GM12878 (cell line): Measurements from ENCODE around the gene PREP. TPM values are rescaled to one million over a fixed set of nuclear protein-coding genes. Genes with fewer than 3 reads are reported as not detected.

Source experiments
- ATAC-seq: fragments of 200-7000 bp; cut with Tn5 transposase; 3 replicates; pipeline ENCODE4 v1.9.1; 2020; ENCODE audit warnings: mild to moderate bottlenecking, moderate library complexity
- BruUV-seq: library from RNA; stranded (reverse); fragments of 400-500 nt; replicated peaks from 2 replicates; lab custom pipeline; 2021; lab: Mats Ljungman, UMichigan
- CTCF ChIA-PET: fragments of 300-600 bp; sonication (Branson Sonifier 250); formaldehyde crosslinking; extraction: SDS; loops from one replicate; lab custom pipeline; 2021; ENCODE audit warnings: inconsistent platforms; lab: Yijun Ruan, JAX
- POLR2A ChIA-PET: fragments of 350-600 bp; formaldehyde crosslinking; extraction: SDS; loops from one replicate; lab custom pipeline; 2021; ENCODE audit warnings: inconsistent platforms; lab: Charles Lee
- RAD21 ChIA-PET: fragments of 300-600 bp; sonication (Branson Sonifier 250); formaldehyde crosslinking; loops from one replicate; lab custom pipeline; 2023; ENCODE audit warnings: antibody characterized with exemption; ENCODE audit not compliant: unreplicated experiment; lab: Charles Lee
- SMC1A ChIA-PET: fragments of 300-600 bp; sonication (Branson Sonifier 250); formaldehyde crosslinking; loops from one replicate; lab custom pipeline; 2023; ENCODE audit not compliant: unreplicated experiment, uncharacterized antibody; lab: Charles Lee
- DNase-seq: peaks from one replicate; pipeline ENCODE4 v3.0.0-alpha.2; 2011; ENCODE audit warnings: low read depth, low spot score
- FAIRE-seq: peaks from 3 replicates; lab custom pipeline; 2011; peaks lifted over from hg19 to GRCh38; lab: Jason Lieb, UNC
- H2AFZ ChIP-seq: 2 replicates; pipeline ENCODE4 v1.6.0; 2011; ENCODE audit warnings: low read depth, low read length, control low read depth; ENCODE audit not compliant: control insufficient read depth
- H3K27ac ChIP-seq: 2 replicates; pipeline ENCODE4 v1.5.1; 2011; ENCODE audit warnings: control low read depth; ENCODE audit not compliant: control insufficient read depth, insufficient read depth
- H3K27me3 ChIP-seq, 2 experiments: replicated peaks in 1 of 2; 2 replicates each; pipeline versions ENCODE4 v1.6.0 to v1.6.1; 2011; ENCODE audit warnings: low read length in 1 of 2; ENCODE audit not compliant: control insufficient read depth in 2 of 2, insufficient read depth in 2 of 2
- H3K36me3 ChIP-seq, 2 experiments: 2 replicates each; pipeline ENCODE4 v1.5.1; 2011; ENCODE audit warnings: low read length in 1 of 2; ENCODE audit not compliant: control insufficient read depth in 2 of 2, insufficient read depth in 2 of 2
- H3K4me1 ChIP-seq: 2 replicates; pipeline ENCODE4 v1.6.1; 2011; ENCODE audit warnings: mild to moderate bottlenecking, low read length, moderate library complexity, mixed read lengths; ENCODE audit not compliant: control insufficient read depth, insufficient read depth
- H3K4me2 ChIP-seq: 2 replicates; pipeline ENCODE4 v1.6.0; 2011; ENCODE audit warnings: control low read depth; ENCODE audit not compliant: control insufficient read depth, insufficient read depth
- H3K4me3 ChIP-seq: fragments of 200-600 bp; sonication (generic); 2 replicates; pipeline ENCODE4 v1.5.1; 2016
- H3K79me2 ChIP-seq: 2 replicates; pipeline ENCODE4 v1.6.0; 2011; ENCODE audit warnings: low read length; ENCODE audit not compliant: control insufficient read depth, insufficient read depth
- H3K9ac ChIP-seq: 2 replicates; pipeline ENCODE4 v1.8.0; 2011; ENCODE audit warnings: low read length, control low read depth, mixed read lengths; ENCODE audit not compliant: control insufficient read depth, insufficient read depth
- H3K9me3 ChIP-seq: replicated peaks from 3 replicates; pipeline ENCODE4 v1.5.1; 2011; ENCODE audit warnings: mild to moderate bottlenecking, low read length; ENCODE audit not compliant: control insufficient read depth, insufficient read depth
- H4K20me1 ChIP-seq: 2 replicates; pipeline ENCODE4 v1.6.0; 2011; ENCODE audit not compliant: control insufficient read depth, insufficient read depth
- BMI1 ChIP-seq: fragments of 450-650 bp; IDR thresholded peaks from 2 replicates; pipeline ENCODE4 v1.6.1; 2016; ENCODE audit warnings: mild to moderate bottlenecking, moderate library complexity, borderline replicate concordance
- BRCA1 ChIP-seq: IDR thresholded peaks from 2 replicates; pipeline ENCODE4 v1.6.1; 2011; ENCODE audit warnings: low read depth, low read length, improper control_type of control experiment
- CBX3 ChIP-seq: fragments of 200-600 bp; sonication (generic); IDR thresholded peaks from 2 replicates; pipeline ENCODE4 v1.6.1; 2016; ENCODE audit warnings: low read depth, borderline replicate concordance
- EED ChIP-seq: sonication (generic); IDR thresholded peaks from 2 replicates; pipeline ENCODE4 v1.6.1; 2016; ENCODE audit warnings: antibody characterized with exemption, low read depth
- MXI1 ChIP-seq: fragments of 150-350 bp; IDR thresholded peaks from 2 replicates; pipeline ENCODE4 v1.6.1; 2011; ENCODE audit warnings: low read depth, mild to moderate bottlenecking, inconsistent platforms, low read length, improper control_type of control experiment
- NKRF ChIP-seq: fragments of 450-650 bp; conservative IDR thresholded peaks from 2 replicates; pipeline ENCODE4 v1.6.1; 2017; ENCODE audit warnings: mild to moderate bottlenecking, moderate library complexity
- RB1 ChIP-seq: fragments of 450-650 bp; formaldehyde crosslinking; IDR thresholded peaks from 2 replicates; pipeline ENCODE4 v1.6.1; 2017; ENCODE audit warnings: mild to moderate bottlenecking, borderline replicate concordance
- SREBF2 ChIP-seq: IDR thresholded peaks from 2 replicates; pipeline ENCODE4 v1.6.1; 2012; ENCODE audit warnings: mild to moderate bottlenecking, low read length
- TCF12 ChIP-seq: IDR thresholded peaks from 2 replicates; pipeline ENCODE4 v1.6.1; 2011; ENCODE audit warnings: low read depth, mild to moderate bottlenecking, low read length
- TCF7 ChIP-seq: IDR thresholded peaks from 2 replicates; pipeline ENCODE4 v1.6.1; 2014; ENCODE audit warnings: antibody characterized with exemption, borderline replicate concordance
- ZNF592 ChIP-seq: fragments of 450-650 bp; IDR thresholded peaks from 2 replicates; pipeline ENCODE4 v1.6.1; 2017; ENCODE audit warnings: mild to moderate bottlenecking, moderate library complexity
- WGBS: methylation state at CpG from one replicate; pipeline ENCODE4 v1.1.6; 2016; ENCODE audit warnings: low lambda C conversion rate; ENCODE audit not compliant: insufficient replicate concordance, insufficient coverage; ENCODE audit errors: missing lambda C conversion rate; 5-methylcytosine and 5-hydroxymethylcytosine counted together
- in situ Hi-C: fragments of 300-500 bp; cut with MboI; formaldehyde crosslinking; loops from 9 replicates; pipeline ENCODE4 v1.14.3; 2018; ENCODE audit warnings: mixed read lengths
- intact Hi-C: fragments of 100-400 bp; cut with micrococcal nuclease; formaldehyde crosslinking; loops from one replicate; pipeline ENCODE4 v1.14.2; 2022; ENCODE audit not compliant: unreplicated experiment
- polyA plus RNA-seq, 11 experiments: library from polyadenylated mRNA; depleted of rRNA in 4 of 11; unstranded in 6 of 11; stranded (reverse) in 5 of 11; fragments of >200 nt; fragmentation: Nextera tagmentation in 4 of 11; fragmentation: Illumina TruSeq in 1 of 11; extraction: Ambion mirVana in 4 of 11; extraction: Trizol in 1 of 11; gene quantifications; 1 replicate in 1 of 11; 2 replicates in 10 of 11; pipeline versions ENCODE4 v1.2.1 to v1.2.3, GENCODE V29; 2011 to 2016; ENCODE audit warnings: inconsistent platforms in 2 of 11, missing spikeins in 2 of 11, low read depth in 1 of 11
- total RNA-seq, 4 experiments: library from RNA; depleted of rRNA in 3 of 4; stranded (reverse); fragments of >200 nt in 3 of 4; fragmentation: Illumina TruSeq in 1 of 4; extraction: Trizol in 1 of 4; gene quantifications; 2 replicates each; pipeline versions ENCODE4 v1.2.1 to v1.2.3, GENCODE V29; 2013 to 2021

The PREP gene
- total and polyA plus RNA-seq, 10 of the 15 experiments (the other 5 are each of a cell fraction or from before 2014, with no cell fraction given) = 6.5 to 33.6 (median 18.1) TPM

- Histone ChIP-seq H3K9ac (no peak overlapping the region), H3K9me3 (no peaks in the 10 kb centered on the region), H3K27ac (no peak overlapping the region), H4K20me1 (no peaks in the 10 kb centered on the region), H3K36me3 (peaks cover 3 to 4% of the 10 kb centered on the region in 2 experiments; a peak in 3 of 4 replicates), H3K79me2 (no peaks in the 10 kb centered on the region), H3K4me3 (no peak overlapping the region), H3K4me1 (no peaks in the 10 kb centered on the region), H3K27me3 (no peaks in the 10 kb centered on the region), H2AFZ (no peak overlapping the region), H3K4me2 (no peak overlapping the region)
- TF ChIP-seq TCF12 (no peak), BRCA1 (no peak)
- POLR2A ChIA-PET = no interaction called here
- RAD21 ChIA-PET = no interaction called here
- CTCF ChIA-PET = no interaction called here
- SMC1A ChIA-PET = no interaction called here
- BruUV-seq = no TSS peak
- ATAC-seq = no peak
- 97% methylated on average over 4 of the region's 4 CpGs for WGBS
- no peak for DNase-seq
- FAIRE-seq = no peak
- intact Hi-C loops (no loop called here), in situ Hi-C loops (no loop called here)
These were observed 89.7 kb downstream of the PREP start for GRCh38 chr6:105313211-105313610.

GRCh38 chr6:105310947-105311346, 91.9 kb downstream of the PREP start:
- no peaks in the 10 kb centered on the region for H4K20me1 ChIP-seq
- no peak overlapping the region for H3K9ac ChIP-seq
- FAIRE-seq (no peak), DNase-seq (no peak), ATAC-seq (no peak)
- RAD21 ChIA-PET = no interaction called here
- H3K79me2 ChIP-seq = no peaks in the 10 kb centered on the region
- POLR2A ChIA-PET = no interaction called here
- H2AFZ ChIP-seq = no peak overlapping the region
- BruUV-seq = no TSS peak
- CTCF ChIA-PET = no interaction called here
- H3K27ac ChIP-seq = no peak overlapping the region
- TF ChIP-seq CBX3 (no peak), ZNF592 (no peak), BMI1 (no peak), EED (no peak), SREBF2 (no peak), RB1 (no peak), MXI1 (no peak), TCF7 (no peak), NKRF (no peak)
- no peak overlapping the region for H3K4me3 ChIP-seq
- SMC1A ChIA-PET = no interaction called here
- in situ Hi-C loops = no loop called here
- H3K9me3 ChIP-seq = no peaks in the 10 kb centered on the region
- H3K4me1 ChIP-seq = no peaks in the 10 kb centered on the region
- H3K36me3 ChIP-seq = peaks cover 2 to 4% of the 10 kb centered on the region in 2 experiments
- intact Hi-C loops = no loop called here
- WGBS = 82% methylated on average over 3 of the region's 3 CpGs
- no peak overlapping the region for H3K4me2 ChIP-seq
- H3K27me3 ChIP-seq = no peaks in the 10 kb centered on the region
